SU-DHL-6 (cell line): ENCODE results near the gene PPM1G.

ENCODE experiments used
- CTCF ChIP-seq: fragments of 200-600 bp; sonication (generic); IDR thresholded peaks from one replicate; pipeline ENCODE4 v1.5.1; 2017; ENCODE audit warnings: antibody characterized with exemption, mild to moderate bottlenecking, low read length, moderate library complexity; ENCODE audit not compliant: insufficient read depth, poor library complexity, severe bottlenecking
- EZH2phosphoT487 ChIP-seq: fragments of 200-600 bp; sonication (generic), shearing (Covaris generic); conservative IDR thresholded peaks from 2 replicates; pipeline ENCODE4 v1.6.1; 2018; ENCODE audit warnings: mild to moderate bottlenecking, antibody characterized with exemption, low read length, moderate library complexity, mixed read lengths

- TF ChIP-seq CTCF (no peak), EZH2phosphoT487 (no peak)
Observed at GRCh38 chr2:27379836-27380625, 29.4 kb downstream of the PPM1G start.
